Activated T-helper 2 cell treated with anti-CD3 and anti-CD28 coated beads, Interferon-gamma antibody, Interleukin-2, Interleukin-4, amounts not matched to agents 10 μg/mL and 5 μg/mL and 100 μg/mL, durations not matched to agents 14 hours and 24 hours and 36 hours (primary cell): ENCODE data around the gene DNAJB11. TPM values are rescaled to one million over a fixed set of nuclear protein-coding genes. Genes with fewer than 3 reads are reported as not detected.
A peak's percentile ranks its signal among the peaks of the same experiment; 100 is the strongest.
"Not testable (repeated sequence)": the region's sequence is repeated elsewhere in the genome, so short reads cannot be mapped to it uniquely, and the experiment has no call there.

Source experiments
- DNase-seq: peaks from one replicate; pipeline ENCODE4 v3.0.0; 2021; ENCODE audit warnings: low spot score
- H3K27ac Mint-ChIP-seq: one replicate; pipeline ENCODE4 v1.8.0; 2021; ENCODE audit warnings: mixed read lengths
- H3K27me3 Mint-ChIP-seq: one replicate; pipeline ENCODE4 v1.8.0; 2021; ENCODE audit warnings: low read depth, mixed read lengths
- H3K36me3 Mint-ChIP-seq: one replicate; pipeline ENCODE4 v1.8.0; 2021; ENCODE audit warnings: low read depth, mixed read lengths
- H3K4me1 Mint-ChIP-seq: one replicate; pipeline ENCODE4 v1.8.0; 2021; ENCODE audit warnings: low read depth, mixed read lengths
- H3K4me3 Mint-ChIP-seq: one replicate; pipeline ENCODE4 v1.8.0; 2021; ENCODE audit warnings: low read depth, mild to moderate bottlenecking, moderate library complexity, mixed read lengths
- H3K9me3 Mint-ChIP-seq: one replicate; pipeline ENCODE4 v1.8.0; 2021; ENCODE audit warnings: mixed read lengths
- intact Hi-C: fragments of 100-400 bp; cut with micrococcal nuclease; formaldehyde crosslinking; loops from one replicate; pipeline ENCODE4 v1.15.1; 2023
- total RNA-seq: library from RNA; stranded (reverse); gene quantifications from 2 replicates; pipeline ENCODE4 v1.2.3, GENCODE V29; 2022

Gene DNAJB11
- total RNA-seq, 1 donor from 2014 or later: 72.8 TPM

- H3K27me3 Mint-ChIP-seq: no peaks in the 10 kb centered on the region
- peak; percentile 96 for DNase-seq
- no peaks in the 10 kb centered on the region for H3K9me3 Mint-ChIP-seq
- H3K27ac Mint-ChIP-seq: peak within 1 kb of the TSS; percentile 75
- intact Hi-C loops: no loop called here
- H3K4me1 Mint-ChIP-seq: peaks cover 47% of the 10 kb centered on the region
- peak within 1 kb of the TSS; percentile 97 for H3K4me3 Mint-ChIP-seq
- H3K36me3 Mint-ChIP-seq: peaks cover 25% of the 10 kb centered on the region
Measured at GRCh38 chr3:186567072-186567921, 3.2 kb upstream of the DNAJB11 start, which contains the start of gene TBCCD1. Gene TBCCD1, minus strand, starts transcription at chr3:186567339. Its CDS starts 3,010 bp downstream, at chr3:186564329.

DNA sequence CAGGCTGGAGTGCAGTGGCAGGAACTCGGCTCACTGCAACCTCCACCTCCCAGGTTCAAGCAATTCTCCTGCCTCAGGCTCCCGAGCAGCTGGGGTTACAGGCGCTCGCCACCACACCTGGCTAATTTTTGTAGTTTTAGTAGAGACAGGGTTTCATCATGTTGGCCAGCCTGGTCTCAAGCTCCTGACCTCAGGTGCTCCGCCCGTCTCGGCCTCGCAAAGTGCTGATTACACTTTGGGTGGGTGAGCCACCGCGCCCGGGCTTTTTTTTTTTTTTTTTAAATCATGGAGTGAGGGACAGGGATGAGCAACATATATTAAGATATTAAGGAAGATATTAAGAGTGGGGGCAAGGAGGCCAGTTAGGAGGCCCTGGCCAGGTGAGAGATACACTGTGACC lies 1.2 kb upstream of the DNAJB11 start:
- H3K27me3 Mint-ChIP-seq, DNase-seq, H3K9me3 Mint-ChIP-seq, intact Hi-C loops: not testable (repeated sequence)
- H3K4me1 Mint-ChIP-seq: peaks cover 44% of the 10 kb centered on the region
- peaks cover 32% of the 10 kb centered on the region for H3K36me3 Mint-ChIP-seq
- peak overlapping the region; percentile 89 for H3K4me3 Mint-ChIP-seq
- H3K27ac Mint-ChIP-seq: peak overlapping the region; percentile 98

GRCh38 chr3:186569779-186570095 lies 783 bp upstream of the DNAJB11 start:
- Mint-ChIP-seq H3K27ac (peak overlapping the region; percentile 98), H3K4me3 (peak overlapping the region; percentile 89), H3K4me1 (peaks cover 43% of the 10 kb centered on the region), H3K36me3 (peaks cover 32% of the 10 kb centered on the region), H3K9me3 (no peaks in the 10 kb centered on the region), H3K27me3 (no peaks in the 10 kb centered on the region)
- intact Hi-C loops: loop anchor here (1.0 to 5.0 kb wide), 5 partner anchors 35 to 631 kb away; partner anchors contain the start of genes EIF4A2 and TRA2B
- DNase-seq: no peak

- peaks cover 39% of the 10 kb centered on the region for H3K4me1 Mint-ChIP-seq
Measured at GRCh38 chr3:186570941-186571643, 572 bp downstream of the DNAJB11 start.

DNA sequence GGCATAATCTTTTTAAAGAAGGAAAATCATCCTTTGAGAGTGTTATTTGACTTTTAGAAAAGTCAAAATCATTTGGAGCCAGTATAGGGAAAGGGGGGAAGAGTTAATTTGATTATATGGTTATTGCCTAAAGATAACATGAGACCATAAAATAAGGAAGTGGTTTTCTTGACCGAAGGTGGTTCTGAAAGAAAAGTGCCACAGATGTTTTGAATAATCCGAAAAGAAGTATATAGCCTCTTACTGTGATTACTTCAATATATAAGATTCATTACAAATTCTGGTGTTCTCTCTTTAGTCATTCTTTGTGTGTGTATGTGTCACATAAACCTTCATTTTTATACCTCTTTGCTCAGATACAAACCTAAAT lies 1.1 kb downstream of the DNAJB11 start:
- Mint-ChIP-seq H3K4me1 (peaks cover 34% of the 10 kb centered on the region), H3K36me3 (peaks cover 47% of the 10 kb centered on the region), H3K27me3 (no peaks in the 10 kb centered on the region), H3K4me3 (peak overlapping the region; percentile 89), H3K9me3 (no peaks in the 10 kb centered on the region), H3K27ac (peak overlapping the region; percentile 98)
- no peak for DNase-seq
- intact Hi-C loops: loop anchor here (2.0 to 5.0 kb wide), 3 partner anchors 37 to 256 kb away; partner anchors contain the start of gene EIF4A2

More at GRCh38 chr3:186570941-186571643, 572 bp downstream of the DNAJB11 start:
- DNase-seq: no peak
- Mint-ChIP-seq H3K9me3 (no peaks in the 10 kb centered on the region), H3K27ac (peak overlapping the region; percentile 98), H3K27me3 (no peaks in the 10 kb centered on the region), H3K36me3 (peaks cover 42% of the 10 kb centered on the region), H3K4me3 (peak overlapping the region; percentile 89)
- intact Hi-C loops: loop anchor here (1.0 to 5.0 kb wide), 5 partner anchors 36 to 633 kb away; partner anchors contain the start of genes EIF4A2 and TRA2B

DNA sequence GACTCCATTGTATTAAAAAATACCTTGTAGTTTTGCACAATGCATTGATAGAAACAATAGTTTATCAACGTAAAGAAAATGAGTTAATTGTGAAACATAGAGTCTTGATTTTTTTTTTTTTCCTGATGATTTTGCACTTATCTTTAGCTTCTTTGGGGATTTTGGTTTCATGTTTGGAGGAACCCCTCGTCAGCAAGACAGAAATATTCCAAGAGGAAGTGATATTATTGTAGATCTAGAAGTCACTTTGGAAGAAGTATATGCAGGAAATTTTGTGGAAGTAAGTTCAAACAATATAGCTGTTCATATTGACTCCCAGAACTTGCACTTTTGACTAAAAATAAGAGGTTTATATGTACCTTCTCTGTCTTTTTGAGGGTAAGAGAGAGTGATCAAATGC lies 7.0 kb downstream of the DNAJB11 start:
- Mint-ChIP-seq H3K9me3 (no peaks in the 10 kb centered on the region), H3K36me3 (peaks cover 89% of the 10 kb centered on the region), H3K4me3 (no peak overlapping the region), H3K27ac (no peak overlapping the region), H3K27me3 (no peaks in the 10 kb centered on the region), H3K4me1 (peaks cover 10% of the 10 kb centered on the region)
- intact Hi-C loops: no loop called here
- no peak for DNase-seq

DNA sequence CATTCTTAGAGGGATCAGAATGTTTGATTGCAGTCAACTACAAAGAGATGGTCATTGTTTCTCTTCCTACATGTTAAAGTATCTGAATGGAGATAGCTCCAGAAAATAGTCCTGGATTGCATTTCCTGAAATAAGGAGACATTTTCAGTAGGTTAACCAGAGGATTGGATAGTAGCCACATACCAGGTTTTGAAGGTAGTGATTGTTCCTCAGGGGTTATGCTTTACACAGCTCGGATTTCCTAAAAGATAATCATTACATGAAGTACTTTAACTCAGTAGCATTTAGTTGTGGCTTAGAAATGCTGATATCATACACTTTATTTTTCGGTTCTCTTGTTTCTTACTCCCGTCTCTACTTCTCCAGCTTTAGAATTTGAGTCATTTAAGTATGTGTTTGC lies 10.3 kb downstream of the DNAJB11 start:
- no peak for DNase-seq
- intact Hi-C loops: no loop called here
- Mint-ChIP-seq H3K4me1 (peaks cover 1% of the 10 kb centered on the region), H3K9me3 (no peaks in the 10 kb centered on the region), H3K27me3 (no peaks in the 10 kb centered on the region), H3K27ac (no peak overlapping the region), H3K4me3 (no peak overlapping the region), H3K36me3 (peaks cover 91% of the 10 kb centered on the region)

DNA sequence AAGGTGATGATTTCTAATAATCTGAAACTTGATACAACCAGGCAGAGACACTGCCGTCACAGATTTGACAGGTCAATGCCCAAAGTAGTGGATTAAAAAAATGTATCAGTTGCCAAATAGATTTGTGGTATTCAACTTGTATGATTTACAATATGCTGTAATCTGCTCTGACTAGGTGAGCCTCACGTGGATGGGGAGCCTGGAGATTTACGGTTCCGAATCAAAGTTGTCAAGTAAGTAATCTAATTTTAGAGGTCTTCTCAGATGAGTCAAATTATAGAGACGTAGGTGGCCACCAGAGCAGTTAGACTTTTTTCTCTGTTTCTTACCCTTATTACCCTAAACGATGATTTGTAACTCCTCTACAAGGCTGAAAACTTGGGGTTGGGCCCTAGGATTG lies 12.0 kb downstream of the DNAJB11 start:
- DNase-seq: no peak
- H3K36me3 Mint-ChIP-seq: peaks cover 80% of the 10 kb centered on the region
- H3K4me3 Mint-ChIP-seq: no peak overlapping the region
- H3K27me3 Mint-ChIP-seq: no peaks in the 10 kb centered on the region
- intact Hi-C loops: no loop called here
- no peaks in the 10 kb centered on the region for H3K9me3 Mint-ChIP-seq
- H3K27ac Mint-ChIP-seq: no peak overlapping the region
- H3K4me1 Mint-ChIP-seq: peaks cover 1% of the 10 kb centered on the region

- no peaks in the 10 kb centered on the region for H3K9me3 Mint-ChIP-seq
- peaks cover 70% of the 10 kb centered on the region for H3K36me3 Mint-ChIP-seq
- no peak overlapping the region for H3K4me3 Mint-ChIP-seq
- DNase-seq: no peak
- intact Hi-C loops: no loop called here
- H3K27ac Mint-ChIP-seq: no peak overlapping the region
- H3K27me3 Mint-ChIP-seq: no peaks in the 10 kb centered on the region
- peaks cover 6% of the 10 kb centered on the region for H3K4me1 Mint-ChIP-seq
Measured at GRCh38 chr3:186583831-186584230, 13.3 kb downstream of the DNAJB11 start.

GRCh38 chr3:186586245-186586644 lies 15.7 kb downstream of the DNAJB11 start:
- H3K27me3 Mint-ChIP-seq, H3K9me3 Mint-ChIP-seq, H3K4me3 Mint-ChIP-seq, H3K27ac Mint-ChIP-seq, DNase-seq, intact Hi-C loops: not testable (repeated sequence)
- Mint-ChIP-seq H3K4me1 (peaks cover 16% of the 10 kb centered on the region), H3K36me3 (peaks cover 53% of the 10 kb centered on the region)

- Mint-ChIP-seq H3K27me3 (peaks cover 3% of the 10 kb centered on the region), H3K36me3 (peaks cover 44% of the 10 kb centered on the region), H3K4me3 (no peak overlapping the region), H3K27ac (no peak overlapping the region), H3K9me3 (no peaks in the 10 kb centered on the region), H3K4me1 (peaks cover 16% of the 10 kb centered on the region)
- DNase-seq: no peak
- intact Hi-C loops: no loop called here
Measured at GRCh38 chr3:186587183-186587582, 16.7 kb downstream of the DNAJB11 start.

DNA sequence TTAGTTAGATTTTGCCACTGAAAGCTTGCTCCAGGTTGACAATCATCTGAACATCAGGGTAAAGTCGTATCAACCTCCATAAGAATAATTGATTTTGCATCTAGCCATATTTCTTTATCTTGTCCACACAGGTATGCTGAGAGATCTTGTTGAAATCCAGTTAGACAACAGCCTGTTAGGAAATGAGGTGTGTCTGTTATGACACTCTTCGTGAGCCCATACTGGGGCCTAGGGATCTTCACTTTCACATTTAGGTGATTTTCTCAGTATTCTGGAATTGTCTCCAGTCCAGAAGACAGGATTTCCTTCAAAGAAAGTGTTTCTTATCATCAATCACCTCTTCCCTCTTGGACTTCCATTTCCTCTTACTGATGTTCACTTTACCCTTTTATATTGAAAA lies 18.1 kb downstream of the DNAJB11 start:
- no peak for DNase-seq
- no peaks in the 10 kb centered on the region for H3K9me3 Mint-ChIP-seq
- H3K4me1 Mint-ChIP-seq: peaks cover 16% of the 10 kb centered on the region
- no peak overlapping the region for H3K27ac Mint-ChIP-seq
- H3K27me3 Mint-ChIP-seq: peaks cover 7% of the 10 kb centered on the region
- peaks cover 29% of the 10 kb centered on the region for H3K36me3 Mint-ChIP-seq
- intact Hi-C loops: no loop called here
- no peak overlapping the region for H3K4me3 Mint-ChIP-seq

DNA sequence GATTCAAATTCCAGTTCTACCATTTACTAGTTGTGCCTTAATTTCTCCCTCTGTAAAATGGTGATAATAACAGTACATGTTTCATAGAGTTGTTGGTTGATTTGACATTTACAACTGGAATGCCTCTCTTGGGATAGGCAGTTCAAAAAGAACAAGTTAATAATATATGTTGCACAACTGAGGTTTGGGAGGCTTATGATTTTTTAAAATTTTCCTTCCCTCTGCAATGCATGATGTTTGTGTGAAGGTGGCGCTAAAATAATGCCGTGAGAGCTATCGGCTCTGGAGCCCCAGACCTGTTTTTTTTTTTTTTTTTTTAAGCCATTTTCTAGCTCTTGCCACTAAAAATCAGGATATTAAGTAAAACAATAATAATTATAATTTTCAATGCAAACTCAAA lies 18.6 kb downstream of the DNAJB11 start:
- H3K36me3 Mint-ChIP-seq: peaks cover 24% of the 10 kb centered on the region
- no peak overlapping the region for H3K4me3 Mint-ChIP-seq
- peaks cover 16% of the 10 kb centered on the region for H3K4me1 Mint-ChIP-seq
- no peak overlapping the region for H3K27ac Mint-ChIP-seq
- H3K9me3 Mint-ChIP-seq: no peaks in the 10 kb centered on the region
- intact Hi-C loops: no loop called here
- no peak for DNase-seq
- peaks cover 7% of the 10 kb centered on the region for H3K27me3 Mint-ChIP-seq
